ENCODE results near the gene PTGES.
A peak's percentile ranks its signal among the peaks of the same experiment; 100 is the strongest.

Gene PTGES

GRCh38 chr9:129736334-129736733 is 16.5 kb downstream of the PTGES start:
- TF ChIP-seq PAX5 (IDR thresholded peaks at IDR 0.05; ENCODE audit: insufficient read depth, low read length, severe bottlenecking) (no peak), POLR2AphosphoS5 (IDR thresholded peaks at IDR 0.05; ENCODE audit: low read depth, low read length) (no peak), SPI1 (IDR thresholded peaks at IDR 0.05; ENCODE audit: low read depth, low read length) (no peak), TAF1 (IDR thresholded peaks at IDR 0.05; ENCODE audit: low read depth, low read length) (no peak), POU2F2 (IDR thresholded peaks at IDR 0.05; ENCODE audit: low read depth, low read length) (no peak), POLR2A (IDR thresholded peaks at IDR 0.05; ENCODE audit: low read depth, low read length) (no peak)
- FAIRE-seq (no peak), DNase-seq (ENCODE audit: insufficient read length, low spot score) (no peak)

DNA sequence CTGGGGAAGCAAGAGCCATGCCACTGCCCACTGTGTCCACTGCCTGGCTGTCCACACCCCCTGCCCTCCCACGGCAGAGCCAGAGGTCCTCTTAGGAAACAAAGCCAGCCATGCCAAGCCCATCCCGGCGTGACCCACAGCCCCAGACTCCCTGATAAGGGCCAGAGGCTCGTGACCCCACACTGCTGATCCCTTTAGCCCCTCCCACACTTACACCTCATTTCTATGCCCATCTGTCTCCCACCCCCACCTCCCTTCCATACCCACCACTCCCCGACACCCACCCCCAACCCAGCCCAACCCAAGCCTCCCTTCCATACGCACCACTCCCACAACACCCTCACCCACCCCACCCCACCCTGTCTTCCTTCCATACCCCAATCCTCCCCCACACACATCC is 17.3 kb downstream of the PTGES start:
- TF ChIP-seq SPI1 (IDR thresholded peaks at IDR 0.05; ENCODE audit: low read depth, low read length): no peak
- TF ChIP-seq POU2F2 (IDR thresholded peaks at IDR 0.05; ENCODE audit: low read depth, low read length): no peak
- TF ChIP-seq POLR2AphosphoS5 (IDR thresholded peaks at IDR 0.05; ENCODE audit: low read depth, low read length): no peak
- TF ChIP-seq POLR2A (IDR thresholded peaks at IDR 0.05; ENCODE audit: low read depth, low read length): no peak
- TF ChIP-seq TAF1 (IDR thresholded peaks at IDR 0.05; ENCODE audit: low read depth, low read length): no peak
- TF ChIP-seq PAX5 (IDR thresholded peaks at IDR 0.05; ENCODE audit: insufficient read depth, low read length, severe bottlenecking): no peak
- FAIRE-seq (no peak), DNase-seq (ENCODE audit: insufficient read length, low spot score) (no peak)

DNA sequence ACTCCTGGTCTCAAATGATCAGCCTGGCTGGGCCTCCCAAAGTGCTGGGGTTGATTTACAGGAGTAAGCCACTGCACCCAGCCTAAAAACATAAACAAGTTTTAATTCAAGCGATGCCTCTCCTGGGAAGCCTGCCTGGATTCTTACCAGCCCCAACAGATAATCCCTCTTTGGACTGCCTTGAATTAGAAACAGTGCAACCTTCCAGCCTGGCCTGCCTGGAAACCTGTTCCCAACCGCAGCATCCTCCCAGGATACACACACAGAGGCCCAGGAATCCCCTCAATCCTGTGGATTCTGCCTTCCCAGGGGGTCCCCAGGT is 19.2 kb downstream of the PTGES start:
- FAIRE-seq (no peak), DNase-seq (ENCODE audit: insufficient read length, low spot score) (no peak)
- TF ChIP-seq POLR2AphosphoS5 (IDR thresholded peaks at IDR 0.05; ENCODE audit: low read depth, low read length): no peak
- no peak for TF ChIP-seq PAX5 (IDR thresholded peaks at IDR 0.05; ENCODE audit: insufficient read depth, low read length, severe bottlenecking)
- TF ChIP-seq SPI1 (IDR thresholded peaks at IDR 0.05; ENCODE audit: low read depth, low read length): no peak

GRCh38 chr9:129732946-129733631 is 19.8 kb downstream of the PTGES start:
- FAIRE-seq (no peak), DNase-seq (ENCODE audit: insufficient read length, low spot score) (no peak)
- no peak for TF ChIP-seq TAF1 (IDR thresholded peaks at IDR 0.05; ENCODE audit: low read depth, low read length)
- no peak for TF ChIP-seq SPI1 (IDR thresholded peaks at IDR 0.05; ENCODE audit: low read depth, low read length)

GRCh38 chr9:129732100-129732499 is 20.7 kb downstream of the PTGES start:
- FAIRE-seq: no peak
- no peak for TF ChIP-seq POLR2A (IDR thresholded peaks at IDR 0.05; ENCODE audit: low read depth, low read length)
- TF ChIP-seq PAX5 (IDR thresholded peaks at IDR 0.05; ENCODE audit: insufficient read depth, low read length, severe bottlenecking): no peak
- TF ChIP-seq POLR2AphosphoS5 (IDR thresholded peaks at IDR 0.05; ENCODE audit: low read depth, low read length): no peak
- no peak for TF ChIP-seq POU2F2 (IDR thresholded peaks at IDR 0.05; ENCODE audit: low read depth, low read length)
- TF ChIP-seq SPI1 (IDR thresholded peaks at IDR 0.05; ENCODE audit: low read depth, low read length): no peak
- TF ChIP-seq TAF1 (IDR thresholded peaks at IDR 0.05; ENCODE audit: low read depth, low read length): no peak
- no peak for DNase-seq (ENCODE audit: insufficient read length, low spot score)

DNA sequence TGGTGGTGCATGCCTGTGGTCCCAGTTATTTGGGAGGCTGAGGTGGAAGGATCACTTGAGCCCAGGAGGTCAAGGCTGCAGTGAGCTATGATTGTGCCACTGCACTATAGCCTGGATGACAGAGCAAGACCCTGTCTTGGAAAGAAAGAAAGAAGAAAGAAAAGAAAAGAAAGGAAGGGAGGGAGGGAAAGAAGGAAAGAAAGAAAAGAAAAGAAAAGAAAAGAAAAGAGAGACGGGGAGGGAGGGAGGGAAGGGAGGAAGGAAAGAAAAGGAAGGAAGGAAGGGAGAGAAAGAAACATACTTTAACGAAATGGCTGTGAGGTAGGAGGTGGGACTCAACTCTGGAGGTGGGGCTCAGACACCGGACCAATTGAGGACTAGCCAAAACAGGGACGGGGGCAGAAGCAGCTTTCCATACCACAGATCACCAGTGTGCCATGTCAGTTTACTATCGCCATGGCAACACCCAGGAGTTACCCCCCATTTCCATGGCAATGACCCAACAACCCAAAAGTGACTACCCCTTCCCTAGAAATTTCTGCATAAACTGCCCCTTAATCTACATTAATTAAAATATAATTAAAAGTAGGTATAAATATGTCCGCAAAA is 21.3 kb downstream of the PTGES start:
- DNase-seq (ENCODE audit: insufficient read length, low spot score) (no peak), FAIRE-seq (no peak)
- TF ChIP-seq POLR2AphosphoS5 (IDR thresholded peaks at IDR 0.05; ENCODE audit: low read depth, low read length): no peak
- TF ChIP-seq TAF1 (IDR thresholded peaks at IDR 0.05; ENCODE audit: low read depth, low read length): no peak
- no peak for TF ChIP-seq POLR2A (IDR thresholded peaks at IDR 0.05; ENCODE audit: low read depth, low read length)
- TF ChIP-seq PAX5 (IDR thresholded peaks at IDR 0.05; ENCODE audit: insufficient read depth, low read length, severe bottlenecking): no peak
- TF ChIP-seq POU2F2 (IDR thresholded peaks at IDR 0.05; ENCODE audit: low read depth, low read length): no peak
- TF ChIP-seq SPI1 (IDR thresholded peaks at IDR 0.05; ENCODE audit: low read depth, low read length): no peak

DNA sequence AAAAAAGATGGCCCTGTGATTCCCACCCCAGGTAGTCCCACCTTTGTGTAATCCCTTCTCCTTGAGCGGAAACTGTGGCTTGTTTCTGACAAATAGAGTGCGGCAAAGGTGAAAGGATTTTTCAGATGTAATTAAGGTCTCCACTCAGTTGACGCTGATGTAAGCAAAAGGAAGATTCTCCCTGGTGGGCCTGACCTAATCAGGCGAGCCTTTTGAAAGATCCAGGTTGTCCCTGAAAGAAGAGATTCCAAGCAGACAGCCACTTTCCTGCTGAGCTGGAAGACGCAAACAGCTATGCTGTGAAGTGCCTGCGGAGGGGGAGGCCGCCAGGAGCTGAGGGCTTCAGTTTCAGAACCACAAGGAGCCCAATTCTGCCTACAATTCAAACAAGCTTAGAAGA is 24.1 kb downstream of the PTGES start:
- no peak for TF ChIP-seq POU2F2 (IDR thresholded peaks at IDR 0.05; ENCODE audit: low read depth, low read length)
- TF ChIP-seq TAF1 (IDR thresholded peaks at IDR 0.05; ENCODE audit: low read depth, low read length): no peak
- TF ChIP-seq PAX5 (IDR thresholded peaks at IDR 0.05; ENCODE audit: insufficient read depth, low read length, severe bottlenecking): no peak
- TF ChIP-seq POLR2A (IDR thresholded peaks at IDR 0.05; ENCODE audit: low read depth, low read length): no peak
- TF ChIP-seq SPI1 (IDR thresholded peaks at IDR 0.05; ENCODE audit: low read depth, low read length): no peak
- no peak for TF ChIP-seq POLR2AphosphoS5 (IDR thresholded peaks at IDR 0.05; ENCODE audit: low read depth, low read length)
- DNase-seq (ENCODE audit: insufficient read length, low spot score) (no peak), FAIRE-seq (no peak)

- FAIRE-seq (no peak), DNase-seq (ENCODE audit: insufficient read length, low spot score) (peak; percentile 89)
- no peak for TF ChIP-seq SPI1 (IDR thresholded peaks at IDR 0.05; ENCODE audit: low read depth, low read length)
- TF ChIP-seq POLR2AphosphoS5 (IDR thresholded peaks at IDR 0.05; ENCODE audit: low read depth, low read length): no peak
These were observed 26.3 kb downstream of the PTGES start for GRCh38 chr9:129726322-129727160.

DNA sequence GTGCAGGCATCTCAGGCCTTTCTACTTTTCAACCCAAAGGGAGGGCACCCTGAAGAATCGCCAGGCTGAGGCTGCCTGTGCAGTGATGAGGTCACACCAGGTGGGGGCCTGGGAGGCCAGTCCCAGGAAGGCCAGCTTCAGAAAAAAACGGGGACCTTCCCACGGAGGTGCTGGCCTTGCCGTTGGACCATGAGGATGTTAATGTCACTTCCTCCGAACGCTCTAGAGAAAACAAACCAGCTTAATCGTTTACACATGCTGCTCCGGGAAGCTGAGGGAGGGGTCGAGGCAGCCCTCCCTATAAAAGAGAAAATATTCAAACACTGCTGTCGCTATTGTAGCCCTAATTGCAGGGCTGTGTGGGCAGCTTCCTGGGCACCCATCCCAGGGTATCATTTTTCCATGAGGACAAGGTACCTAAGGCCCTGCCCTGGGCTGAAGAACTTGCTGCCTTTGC is 27.0 kb downstream of the PTGES start:
- FAIRE-seq (no peak), DNase-seq (ENCODE audit: insufficient read length, low spot score) (no peak)
- TF ChIP-seq POLR2AphosphoS5 (IDR thresholded peaks at IDR 0.05; ENCODE audit: low read depth, low read length): no peak
- no peak for TF ChIP-seq POLR2A (IDR thresholded peaks at IDR 0.05; ENCODE audit: low read depth, low read length)
- TF ChIP-seq PAX5 (IDR thresholded peaks at IDR 0.05; ENCODE audit: insufficient read depth, low read length, severe bottlenecking): no peak
- TF ChIP-seq POU2F2 (IDR thresholded peaks at IDR 0.05; ENCODE audit: low read depth, low read length): no peak
- no peak for TF ChIP-seq TAF1 (IDR thresholded peaks at IDR 0.05; ENCODE audit: low read depth, low read length)
- TF ChIP-seq SPI1 (IDR thresholded peaks at IDR 0.05; ENCODE audit: low read depth, low read length): no peak

Measured in GM12891 (cell line).